ENCODE measurements around the gene GNA14.
"Not testable (repeated sequence)": the region's sequence is repeated elsewhere in the genome, so short reads cannot be mapped to it uniquely, and the experiment has no call there.

GNA14 gene

GRCh38 chr9:77423841-77424240 lies 224.3 kb downstream of the GNA14 start:
- Histone ChIP-seq H3K4me1 (no peaks in the 10 kb centered on the region), H3K4me3 (no peak overlapping the region), H3K27ac (no peak overlapping the region), H3K36me3 (no peaks in the 10 kb centered on the region), H3K9ac (no peak overlapping the region), H3K4me2 (no peak overlapping the region), H3K27me3 (no peaks in the 10 kb centered on the region), H3K9me3 (no peaks in the 10 kb centered on the region), H4K20me1 (no peaks in the 10 kb centered on the region)
- TF ChIP-seq Cebpa-rat (IDR thresholded peaks at IDR 0.05): no peak

- no peak overlapping the region for H3K27ac ChIP-seq
- H3K27me3 ChIP-seq: no peaks in the 10 kb centered on the region
- H3K36me3 ChIP-seq: no peaks in the 10 kb centered on the region
- no peak overlapping the region for H3K9ac ChIP-seq
- no peaks in the 10 kb centered on the region for H3K9me3 ChIP-seq
- H3K4me2 ChIP-seq: no peak overlapping the region
- TF ChIP-seq Cebpa-rat (IDR thresholded peaks at IDR 0.05): no peak
- no peaks in the 10 kb centered on the region for H3K4me1 ChIP-seq
- H3K4me3 ChIP-seq: no peak overlapping the region
- no peaks in the 10 kb centered on the region for H4K20me1 ChIP-seq
Observed at GRCh38 chr9:77422969-77423368, 225.2 kb downstream of the GNA14 start.

- Histone ChIP-seq H3K4me2 (no peak overlapping the region), H3K4me3 (no peak overlapping the region), H3K27ac (no peak overlapping the region), H3K9me3 (no peaks in the 10 kb centered on the region), H3K4me1 (no peaks in the 10 kb centered on the region), H3K27me3 (no peaks in the 10 kb centered on the region), H4K20me1 (no peaks in the 10 kb centered on the region), H3K9ac (no peak overlapping the region), H3K36me3 (no peaks in the 10 kb centered on the region)
- TF ChIP-seq Cebpa-rat (IDR thresholded peaks at IDR 0.05): no peak
Observed at GRCh38 chr9:77421506-77422265, 226.4 kb downstream of the GNA14 start.

GRCh38 chr9:77420641-77421040 lies 227.5 kb downstream of the GNA14 start:
- H3K4me3 ChIP-seq: no peak overlapping the region
- no peak overlapping the region for H3K9ac ChIP-seq
- H3K9me3 ChIP-seq: no peaks in the 10 kb centered on the region
- no peak overlapping the region for H3K27ac ChIP-seq
- TF ChIP-seq Cebpa-rat (IDR thresholded peaks at IDR 0.05): no peak
- H3K4me2 ChIP-seq: no peak overlapping the region
- no peaks in the 10 kb centered on the region for H3K4me1 ChIP-seq
- no peaks in the 10 kb centered on the region for H3K27me3 ChIP-seq
- no peaks in the 10 kb centered on the region for H4K20me1 ChIP-seq
- H3K36me3 ChIP-seq: no peaks in the 10 kb centered on the region

- Histone ChIP-seq H3K4me3 (no peak overlapping the region), H3K27me3 (no peaks in the 10 kb centered on the region), H3K4me2 (no peak overlapping the region), H3K9me3 (no peaks in the 10 kb centered on the region), H3K9ac (no peak overlapping the region), H3K36me3 (0 out of 2 replicates have a peak, but pooled peaks cover 5% of the 10 kb centered on the region), H4K20me1 (no peaks in the 10 kb centered on the region), H3K4me1 (no peaks in the 10 kb centered on the region), H3K27ac (no peak overlapping the region)
- no peak for TF ChIP-seq Cebpa-rat (IDR thresholded peaks at IDR 0.05)
Observed at GRCh38 chr9:77418226-77418625, 229.9 kb downstream of the GNA14 start.

GRCh38 chr9:77417566-77417965 lies 230.6 kb downstream of the GNA14 start:
- Histone ChIP-seq H3K36me3 (0 out of 2 replicates have a peak, but pooled peaks cover 5% of the 10 kb centered on the region), H3K9ac (no peak overlapping the region), H3K9me3 (no peaks in the 10 kb centered on the region), H3K4me3 (no peak overlapping the region), H4K20me1 (no peaks in the 10 kb centered on the region), H3K27me3 (no peaks in the 10 kb centered on the region), H3K4me1 (no peaks in the 10 kb centered on the region), H3K4me2 (no peak overlapping the region), H3K27ac (no peak overlapping the region)
- TF ChIP-seq Cebpa-rat (IDR thresholded peaks at IDR 0.05): no peak

- H4K20me1 ChIP-seq, H3K4me3 ChIP-seq, H3K4me1 ChIP-seq, H3K27ac ChIP-seq, H3K27me3 ChIP-seq, H3K4me2 ChIP-seq, H3K9ac ChIP-seq: not testable (repeated sequence)
- peaks cover 24% of the 10 kb centered on the region for H3K9me3 ChIP-seq
- peaks cover 38% of the 10 kb centered on the region for H3K36me3 ChIP-seq
Observed at GRCh38 chr9:77408521-77408920, 239.6 kb downstream of the GNA14 start.

GRCh38 chr9:77403239-77403638 lies 244.9 kb downstream of the GNA14 start:
- Histone ChIP-seq H3K9ac (no peak overlapping the region), H4K20me1 (no peaks in the 10 kb centered on the region), H3K9me3 (peaks cover 10% of the 10 kb centered on the region), H3K27me3 (no peaks in the 10 kb centered on the region), H3K4me2 (no peak overlapping the region), H3K4me1 (no peaks in the 10 kb centered on the region), H3K4me3 (no peak overlapping the region), H3K27ac (no peak overlapping the region), H3K36me3 (peaks cover 27% of the 10 kb centered on the region)
- TF ChIP-seq Cebpa-rat (IDR thresholded peaks at IDR 0.05): no peak

DNA sequence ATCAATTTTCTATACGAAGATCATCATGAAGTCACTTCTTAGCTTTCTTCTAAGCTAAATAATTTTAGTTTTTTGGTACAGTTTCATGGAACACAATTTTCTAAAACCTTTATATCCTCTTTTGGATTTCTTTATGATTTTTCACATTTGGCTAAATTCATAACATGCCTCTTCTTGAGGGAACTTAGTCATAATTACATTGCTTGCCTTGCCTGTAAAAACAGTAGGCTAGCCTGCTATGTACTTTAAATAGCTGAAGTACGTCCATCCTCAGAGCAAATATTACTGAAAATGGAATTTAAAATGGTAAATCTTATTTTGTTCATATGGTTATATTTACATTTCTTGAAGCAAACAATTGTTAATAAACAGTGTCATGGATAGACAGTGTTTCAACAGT lies 245.8 kb downstream of the GNA14 start:
- H4K20me1 ChIP-seq: no peaks in the 10 kb centered on the region
- no peaks in the 10 kb centered on the region for H3K4me1 ChIP-seq
- H3K27ac ChIP-seq: no peak overlapping the region
- H3K9me3 ChIP-seq: peaks cover under 1% of the 10 kb centered on the region; the same call in 1 of the 2 replicates
- H3K4me2 ChIP-seq: no peak overlapping the region
- no peak for TF ChIP-seq Cebpa-rat (IDR thresholded peaks at IDR 0.05)
- no peaks in the 10 kb centered on the region for H3K27me3 ChIP-seq
- H3K9ac ChIP-seq: no peak overlapping the region
- peaks cover 17% of the 10 kb centered on the region for H3K36me3 ChIP-seq
- H3K4me3 ChIP-seq: no peak overlapping the region

DNA sequence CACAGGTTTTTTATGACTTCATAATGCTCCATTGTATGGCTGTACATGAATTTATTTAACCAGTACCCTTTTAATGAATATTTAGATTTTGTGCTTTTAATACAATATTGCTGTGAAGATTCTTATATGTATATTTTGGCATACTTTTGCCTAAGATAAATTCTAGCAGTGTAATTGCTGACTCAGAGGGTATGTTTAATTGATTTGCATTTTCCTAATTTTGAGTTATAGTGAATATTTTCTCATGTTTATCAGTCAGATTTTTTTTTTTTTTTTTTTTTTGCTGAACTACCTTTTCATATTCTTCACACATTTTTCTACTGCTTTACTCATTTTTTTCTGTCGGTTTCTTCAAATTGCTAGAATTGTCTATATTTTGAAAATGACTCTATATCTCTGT lies 248.2 kb downstream of the GNA14 start:
- H3K9me3 ChIP-seq: no peaks in the 10 kb centered on the region
- no peak for TF ChIP-seq Cebpa-rat (IDR thresholded peaks at IDR 0.05)
- no peaks in the 10 kb centered on the region for H3K4me1 ChIP-seq
- H3K4me3 ChIP-seq: no peak overlapping the region
- no peaks in the 10 kb centered on the region for H3K27me3 ChIP-seq
- H3K36me3 ChIP-seq: no peaks in the 10 kb centered on the region
- no peak overlapping the region for H3K9ac ChIP-seq
- no peaks in the 10 kb centered on the region for H4K20me1 ChIP-seq
- no peak overlapping the region for H3K27ac ChIP-seq
- H3K4me2 ChIP-seq: no peak overlapping the region

DNA sequence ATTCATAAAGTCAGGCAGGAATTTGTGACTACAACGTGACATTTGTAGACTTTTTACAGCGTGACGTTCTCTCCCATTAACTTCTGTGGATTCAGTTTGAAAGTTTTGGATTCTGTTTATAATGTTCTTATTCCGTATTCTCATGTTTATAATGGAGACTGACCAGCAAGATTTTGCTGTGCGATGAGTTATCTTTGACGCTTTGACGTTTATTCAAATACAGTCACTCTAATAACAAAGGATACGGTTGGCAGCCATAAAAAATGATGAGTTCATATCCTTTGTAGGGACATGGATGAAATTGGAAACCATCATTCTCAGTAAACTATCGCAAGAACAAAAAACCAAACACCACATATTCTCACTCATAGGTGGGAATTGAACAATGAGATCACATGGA lies 249.5 kb downstream of the GNA14 start:
- H3K4me1 ChIP-seq, H3K4me3 ChIP-seq, H3K4me2 ChIP-seq, H3K36me3 ChIP-seq, H3K9me3 ChIP-seq, H3K27ac ChIP-seq, H3K9ac ChIP-seq, H4K20me1 ChIP-seq, H3K27me3 ChIP-seq: not testable (repeated sequence)

Measured in BLaER1 (cell line).